ENCODE data around the gene HOXC11.

Gene HOXC11

DNA sequence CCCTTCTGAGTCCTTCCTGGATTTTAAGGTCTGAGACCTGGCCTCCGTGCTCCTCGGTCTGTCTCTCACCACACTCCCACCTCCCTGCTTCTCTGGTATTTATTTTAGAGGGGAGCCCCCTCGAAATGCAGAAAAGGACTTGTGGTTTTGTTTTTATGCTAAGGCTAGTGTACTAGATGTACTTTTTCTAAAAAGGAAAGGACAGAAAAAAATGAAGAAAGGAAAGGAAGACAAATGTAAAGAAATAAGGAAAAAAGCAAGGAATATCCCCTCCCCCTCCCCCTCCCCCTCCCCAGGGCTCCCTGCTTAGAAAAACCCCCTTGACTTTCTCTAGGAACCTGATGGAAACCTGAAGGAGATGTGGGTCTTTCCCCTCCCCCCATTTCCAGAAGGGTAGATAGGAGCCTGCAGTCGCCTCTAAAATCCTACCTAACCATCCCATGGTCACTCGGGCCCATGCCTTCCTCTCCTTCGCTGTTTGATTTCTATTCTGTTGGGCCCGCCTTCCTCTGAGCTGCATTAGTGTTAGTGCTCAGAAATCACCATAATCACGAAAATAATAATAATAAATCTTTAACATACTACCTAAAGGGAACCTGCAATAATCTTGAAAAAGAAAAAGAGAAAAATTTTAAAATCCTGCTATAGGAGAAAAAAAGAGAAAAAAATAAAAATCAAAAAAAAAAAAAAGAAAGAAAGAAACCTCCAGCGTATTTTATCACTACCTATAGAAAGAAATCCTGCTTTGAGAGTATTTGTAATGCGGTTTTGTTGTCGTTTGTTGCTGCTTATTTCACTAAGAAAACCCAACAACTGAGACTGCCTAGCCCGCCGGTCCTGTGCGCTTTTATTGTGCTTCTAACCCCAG lies 39.0 kb downstream of the HOXC11 start:
- no peak for DNase-seq

DNA sequence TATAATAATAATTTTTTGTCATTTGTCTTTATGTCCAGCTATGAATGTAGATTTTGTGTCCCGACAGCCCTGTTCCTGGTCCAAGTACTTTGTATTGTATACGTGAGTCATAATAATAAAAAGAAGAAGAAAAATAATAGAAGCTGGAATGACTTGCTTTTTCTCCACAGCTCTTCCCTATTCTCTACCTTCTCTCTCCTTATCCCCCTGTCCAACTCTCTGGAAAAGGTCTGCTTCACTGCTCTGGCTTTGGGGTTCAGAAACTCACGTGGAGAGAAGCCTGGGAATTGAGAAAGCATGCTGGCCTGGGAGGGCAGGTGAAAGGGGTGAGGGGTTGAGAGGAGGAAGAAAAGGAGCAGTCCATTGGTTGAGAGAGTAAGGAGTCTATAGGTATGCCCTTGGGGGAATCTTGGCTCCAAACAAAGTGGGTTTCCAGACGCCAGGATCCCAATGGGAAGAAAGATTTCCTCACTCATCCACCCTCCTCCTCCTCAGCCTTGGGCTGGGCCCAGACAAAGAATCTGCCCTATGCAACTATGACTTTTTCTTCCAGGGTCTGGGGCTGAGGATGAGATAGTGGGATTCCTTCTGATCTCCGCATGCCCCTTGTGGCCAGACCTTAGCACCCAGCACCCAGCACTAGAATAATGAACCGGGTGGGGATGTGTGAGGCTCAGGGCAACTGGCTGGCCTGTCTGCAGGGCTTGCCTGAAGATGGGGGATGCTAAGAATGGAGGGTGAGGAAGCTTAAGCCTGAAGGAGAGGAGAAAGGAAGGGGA lies 39.9 kb downstream of the HOXC11 start:
- no peak for DNase-seq

DNA sequence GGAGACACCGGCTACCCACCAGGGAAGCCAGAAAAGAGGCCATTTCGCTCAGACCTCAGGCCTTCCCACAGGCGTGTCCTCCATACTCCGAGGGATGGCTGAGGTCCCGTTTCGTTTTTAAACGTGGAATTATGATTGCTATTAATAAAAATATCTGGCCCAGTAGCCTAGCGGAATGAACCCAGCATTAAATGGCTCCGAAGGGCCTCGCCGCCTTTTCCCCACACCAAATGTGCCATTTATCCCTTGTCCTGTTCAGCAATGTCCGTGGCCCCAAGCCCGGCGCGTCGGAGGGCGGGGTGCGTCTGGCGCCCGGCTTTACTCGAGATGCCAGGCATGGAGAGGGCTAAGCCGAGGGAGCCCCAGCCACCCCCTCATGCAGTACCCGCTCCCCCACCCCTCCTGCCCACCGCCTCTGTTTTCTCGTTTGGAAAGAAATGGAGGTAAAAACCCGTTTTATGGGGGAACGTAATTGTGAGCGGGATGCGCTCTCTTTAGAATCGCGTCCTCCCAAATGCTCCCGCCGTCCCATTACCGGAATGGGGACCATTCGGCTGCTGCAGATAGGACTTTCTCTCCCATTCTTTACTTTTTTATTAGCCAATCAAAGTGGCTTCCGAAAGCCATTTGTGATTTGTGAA lies 41.6 kb downstream of the HOXC11 start:
- no peak for DNase-seq

DNA sequence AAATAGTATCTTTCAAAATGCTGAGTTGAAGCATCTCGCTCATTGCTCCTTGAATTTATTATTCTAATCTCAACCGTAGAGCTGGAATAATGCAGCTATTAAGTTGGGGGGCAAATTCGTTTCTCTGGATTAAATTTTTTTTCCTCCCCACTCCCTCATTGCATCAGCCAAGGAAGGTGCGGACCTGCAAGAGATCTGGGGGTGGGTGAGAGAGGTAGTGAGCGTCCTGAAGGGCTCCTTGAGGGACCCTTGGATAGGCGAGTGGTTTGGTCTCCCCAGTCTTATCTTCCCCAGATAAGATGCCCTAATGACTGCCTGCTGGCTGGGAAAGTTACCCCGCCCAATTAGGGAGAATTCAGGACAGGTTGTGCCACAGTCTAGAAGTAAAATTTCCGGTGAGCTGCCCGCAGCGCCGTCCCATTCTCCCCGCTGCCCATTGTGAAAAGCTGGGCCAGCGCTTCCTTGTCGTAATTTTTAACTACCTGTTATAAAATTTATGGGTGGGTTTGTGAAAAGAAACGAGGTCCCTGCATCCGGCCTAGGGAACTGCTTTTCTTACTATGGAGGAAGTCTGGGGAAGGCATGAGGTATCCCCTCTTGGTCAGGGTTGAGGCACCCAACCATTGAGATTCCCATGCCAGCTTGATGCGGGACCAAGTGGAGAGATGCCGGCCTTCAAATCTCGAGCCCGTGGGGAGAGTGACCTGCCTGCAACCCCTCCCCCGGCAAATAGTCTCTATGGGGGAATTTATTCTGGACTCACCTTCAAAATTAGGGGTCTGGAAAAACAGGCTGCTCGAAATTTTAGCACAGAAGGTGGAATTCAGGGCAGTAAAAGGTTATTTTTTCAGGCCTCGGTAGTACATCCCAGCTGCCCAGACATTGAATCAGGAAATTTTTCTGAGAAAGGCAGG lies 42.3 kb downstream of the HOXC11 start:
- DNase-seq, result no peak

DNA sequence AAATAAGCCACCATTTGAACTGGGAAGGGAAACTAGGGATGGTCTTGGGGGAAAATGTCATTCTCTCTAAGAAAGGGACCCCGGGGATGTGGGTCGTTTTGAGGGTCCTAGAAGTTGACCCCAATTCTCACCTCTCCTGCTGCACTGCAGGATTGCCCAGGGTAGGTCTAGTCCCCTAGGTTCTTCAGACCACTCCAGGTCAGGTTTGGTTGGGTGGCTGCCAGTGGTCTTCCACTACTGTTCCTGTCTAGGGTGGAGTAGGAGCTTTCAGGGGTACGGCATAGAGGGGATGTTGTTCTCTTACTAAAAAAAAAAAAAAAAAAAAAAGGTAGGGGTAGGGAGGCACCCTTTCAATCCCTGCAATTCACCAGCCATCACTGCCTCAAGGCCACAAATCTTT lies 43.1 kb downstream of the HOXC11 start:
- no peak for DNase-seq

DNA sequence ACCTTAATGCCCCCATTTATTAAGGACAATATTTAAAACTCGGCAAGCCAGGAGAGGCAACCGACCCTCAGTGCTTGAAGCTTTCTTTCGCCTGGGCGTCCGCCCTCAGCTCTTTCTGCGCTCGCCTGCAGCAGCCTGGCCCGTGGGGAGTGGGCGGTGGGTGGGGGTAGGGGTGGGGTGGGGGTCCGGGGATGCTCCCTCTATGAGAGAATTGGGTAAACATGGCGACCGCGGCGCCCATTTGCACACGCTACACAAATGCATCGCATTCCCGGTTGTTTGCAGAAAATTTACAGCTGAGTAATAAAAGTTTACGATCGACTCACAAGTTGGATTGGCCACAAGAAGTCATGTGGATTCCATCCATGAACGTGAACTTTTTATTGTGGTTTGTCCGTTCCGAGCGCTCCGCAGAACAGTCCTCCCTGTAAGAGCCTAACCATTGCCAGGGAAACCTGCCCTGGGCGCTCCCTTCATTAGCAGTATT lies 43.6 kb downstream of the HOXC11 start:
- no peak for DNase-seq

DNA sequence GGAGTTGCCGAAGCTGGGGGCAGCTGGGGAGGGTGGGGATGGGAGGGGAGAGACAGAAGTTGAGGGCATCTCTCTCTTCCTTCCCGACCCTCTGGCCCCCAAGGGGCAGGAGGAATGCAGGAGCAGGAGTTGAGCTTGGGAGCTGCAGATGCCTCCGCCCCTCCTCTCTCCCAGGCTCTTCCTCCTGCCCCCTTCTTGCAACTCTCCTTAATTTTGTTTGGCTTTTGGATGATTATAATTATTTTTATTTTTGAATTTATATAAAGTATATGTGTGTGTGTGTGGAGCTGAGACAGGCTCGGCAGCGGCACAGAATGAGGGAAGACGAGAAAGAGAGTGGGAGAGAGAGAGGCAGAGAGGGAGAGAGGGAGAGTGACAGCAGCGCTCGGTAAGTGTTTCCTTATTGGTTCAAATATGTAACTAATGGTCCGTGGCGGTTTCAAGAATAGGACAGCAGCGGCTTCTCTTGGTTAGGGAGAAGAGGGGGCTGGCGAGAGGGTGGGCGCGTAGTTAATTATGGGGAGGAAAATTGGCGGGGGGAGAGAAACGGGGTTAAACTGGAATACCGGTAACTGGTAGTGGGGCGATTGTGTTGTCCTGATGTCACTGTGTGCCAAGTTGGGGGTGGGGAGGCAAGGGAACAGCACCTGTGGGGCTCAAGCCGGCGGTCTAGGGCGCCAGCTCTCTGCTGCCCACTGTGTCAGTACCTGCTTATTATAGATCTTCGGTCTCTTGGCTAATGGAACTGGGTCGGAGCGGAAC lies 44.3 kb downstream of the HOXC11 start:
- no peak for DNase-seq

DNA sequence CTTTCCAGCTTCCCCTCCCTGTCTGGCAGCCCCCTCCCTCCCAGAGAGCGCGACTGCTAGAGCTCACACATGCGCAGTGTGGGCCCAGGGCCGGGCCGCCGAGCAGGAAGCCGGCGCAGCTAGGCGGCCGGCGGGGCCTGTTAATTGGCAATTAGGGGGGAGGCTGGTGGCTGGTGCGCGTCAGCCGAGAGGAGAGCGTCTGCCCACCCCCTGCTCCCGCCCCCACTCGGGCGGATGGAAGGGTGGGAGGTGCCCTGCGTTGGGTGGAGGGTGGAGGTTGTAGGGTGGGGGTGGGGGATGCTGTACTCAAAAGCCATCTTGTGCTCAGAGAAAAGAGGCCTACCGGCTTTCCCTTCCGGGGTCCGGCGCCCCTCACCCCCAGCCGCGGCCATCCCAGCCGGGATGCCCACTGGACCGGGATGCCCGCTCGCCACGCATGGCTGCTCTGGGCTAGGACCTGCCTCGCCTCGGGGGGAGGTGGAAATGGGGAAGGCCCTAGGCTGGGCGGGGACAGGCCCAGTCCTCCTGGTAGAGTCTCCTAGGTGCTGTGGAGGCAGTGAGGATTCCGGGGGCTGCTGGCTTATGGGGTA lies 45.0 kb downstream of the HOXC11 start:
- DNase-seq, result peak; percentile 59

DNA sequence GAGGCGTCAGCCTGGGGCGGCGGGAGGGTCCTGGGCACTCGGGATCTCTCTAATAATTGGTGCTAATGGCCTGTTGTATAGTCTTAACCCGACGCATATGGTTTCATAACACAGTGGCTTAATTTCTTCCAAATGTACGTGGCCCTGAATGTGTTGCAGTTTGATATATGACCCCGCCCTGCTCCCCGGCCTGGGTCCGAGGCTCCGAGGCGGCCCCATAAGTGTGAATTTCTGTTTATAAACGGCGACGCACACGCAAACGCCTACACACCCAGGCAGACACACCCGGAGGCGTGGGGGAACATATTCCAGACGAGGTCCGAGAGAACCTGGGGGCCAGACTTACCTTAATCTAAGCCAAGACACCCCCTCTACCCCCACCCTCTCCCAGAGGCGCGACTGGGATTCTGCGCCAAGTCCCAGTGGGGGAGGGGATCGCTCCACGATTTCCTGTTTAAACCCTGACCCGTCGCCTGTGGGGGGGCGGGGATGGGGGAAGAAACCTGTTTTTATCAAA lies 45.6 kb downstream of the HOXC11 start:
- no peak for DNase-seq

DNA sequence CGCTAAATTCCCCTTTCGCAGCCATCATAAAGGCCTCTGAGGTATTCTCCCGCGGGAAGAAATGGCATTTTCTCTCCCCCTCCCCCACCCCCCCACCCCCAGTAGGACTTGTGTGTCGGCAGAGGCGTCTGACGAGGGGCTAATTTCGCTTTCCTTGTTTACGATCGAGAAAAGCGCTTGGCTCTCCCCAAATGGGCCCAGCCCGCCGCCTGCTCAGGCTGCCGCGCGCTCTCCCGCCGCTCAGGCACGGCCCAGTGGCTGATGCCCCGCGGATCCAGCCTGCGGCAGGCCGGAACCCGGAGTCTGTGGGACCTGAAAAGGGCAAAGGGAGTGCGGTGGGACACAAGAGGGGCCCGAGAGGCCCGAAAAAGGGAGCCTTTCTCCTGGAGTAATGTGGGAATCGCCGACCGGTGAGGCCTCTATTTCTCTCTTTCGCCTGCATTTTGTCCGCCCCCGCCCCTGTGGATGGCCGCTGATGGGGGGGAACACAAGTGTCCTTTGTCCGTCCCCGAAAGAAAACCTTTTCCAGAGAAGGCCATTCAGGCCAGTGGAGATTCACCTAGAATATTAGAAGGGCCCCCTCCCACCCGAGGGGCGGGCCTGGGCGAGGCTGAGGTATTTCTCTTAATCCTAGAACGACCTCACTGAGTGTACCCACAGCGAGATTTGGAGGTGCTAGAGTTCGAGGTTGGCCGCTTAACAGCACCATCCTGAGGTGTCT lies 46.3 kb downstream of the HOXC11 start:
- no peak for DNase-seq

DNA sequence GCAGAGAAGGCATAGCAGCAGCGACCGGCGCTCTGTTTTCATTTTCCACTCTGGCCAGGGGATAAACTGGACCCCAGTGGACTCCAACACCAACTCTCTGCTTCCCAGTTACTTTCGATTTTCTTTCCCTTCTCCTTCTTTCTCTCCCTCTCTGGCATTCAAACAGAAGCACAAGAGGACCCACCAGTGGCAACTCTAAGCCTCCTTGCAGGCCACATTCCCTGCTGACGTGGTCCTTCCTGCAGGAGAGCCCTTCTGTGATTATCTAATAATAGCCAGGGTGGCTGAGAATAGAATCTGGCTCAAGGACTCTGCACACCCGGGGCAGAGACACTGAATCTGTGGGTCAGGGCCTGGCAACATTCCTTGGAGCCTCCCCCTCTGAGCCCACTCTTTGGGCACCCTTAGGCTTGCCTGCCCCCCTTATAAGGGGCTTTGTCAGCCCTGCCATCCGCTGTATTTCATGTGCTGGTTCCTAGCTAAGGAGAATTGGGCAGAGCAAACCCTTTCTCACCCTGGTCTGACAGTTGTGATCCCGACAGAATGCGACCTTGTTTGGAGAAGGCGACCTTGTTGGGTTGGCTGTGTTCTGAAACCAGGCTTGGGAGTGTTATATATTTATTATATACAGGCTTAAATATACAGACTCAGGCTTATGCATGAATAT lies 47.1 kb downstream of the HOXC11 start:
- DNase-seq, result no peak

DNA sequence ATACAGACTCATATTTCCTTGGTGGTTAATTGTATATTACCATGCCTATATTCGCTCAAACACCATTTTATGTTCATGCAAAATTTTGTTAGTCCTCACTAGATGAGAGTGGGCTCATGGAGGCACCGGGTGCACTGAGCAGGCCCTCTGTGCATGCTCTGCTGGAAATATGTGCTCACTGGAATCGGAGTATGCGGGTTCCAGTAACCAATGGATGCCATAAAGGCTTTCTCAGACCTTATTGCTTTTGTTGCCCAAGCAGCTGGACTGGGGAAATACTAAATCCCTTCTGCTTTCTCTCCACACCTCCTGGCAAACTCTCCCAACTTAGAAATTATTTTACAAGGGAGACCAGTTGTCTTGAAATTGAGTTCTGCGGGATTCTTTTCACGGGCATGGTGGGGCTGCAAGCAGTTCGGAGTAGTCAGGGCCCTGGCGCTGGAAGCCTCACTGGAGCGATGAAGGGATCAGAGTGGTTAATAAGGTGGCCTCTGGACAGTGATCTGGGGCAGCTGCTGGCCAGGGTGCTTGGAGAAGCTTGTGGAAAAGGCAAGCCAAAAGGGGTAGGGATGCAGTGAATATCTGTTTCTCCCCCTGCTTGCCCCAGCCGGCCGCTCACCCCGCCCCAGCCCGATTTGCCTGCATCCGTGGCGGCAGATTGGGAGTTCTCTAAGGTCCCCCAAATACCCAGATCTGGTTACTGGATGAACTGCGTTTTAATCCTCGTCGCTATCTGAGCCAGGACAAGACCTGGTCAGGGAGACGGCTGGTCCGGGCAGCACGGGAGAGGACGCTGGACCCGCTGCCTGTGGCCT lies 47.9 kb downstream of the HOXC11 start:
- no peak for DNase-seq

DNA sequence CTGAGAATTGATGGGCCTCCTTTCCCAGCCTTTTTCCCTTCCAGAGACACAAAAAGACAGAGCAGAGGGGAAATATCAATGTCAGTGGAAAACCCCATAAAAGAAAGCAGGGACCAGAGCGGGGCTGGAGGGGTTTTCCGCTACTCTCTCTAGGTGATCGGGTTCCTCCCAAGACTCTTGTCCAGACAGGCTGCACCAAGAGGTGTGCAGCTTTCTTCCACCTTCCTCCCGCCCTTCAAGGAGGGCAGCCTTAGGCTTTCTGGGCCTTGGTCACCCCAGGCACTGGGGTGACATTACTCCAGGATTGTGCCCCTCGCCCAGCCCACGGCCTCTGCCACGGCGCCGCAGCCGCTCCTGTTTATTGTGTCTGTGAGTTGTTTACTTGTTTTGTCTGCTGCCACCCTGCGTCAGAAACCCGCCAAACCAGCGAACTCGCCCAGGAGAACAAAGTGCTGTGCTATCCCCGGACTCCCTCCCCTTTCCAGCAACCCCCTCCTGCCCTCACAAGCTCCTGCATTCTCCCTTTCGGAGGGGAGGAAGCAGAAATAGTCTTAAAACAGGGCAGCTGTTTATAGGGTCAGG lies 48.6 kb downstream of the HOXC11 start:
- DNase-seq, result no peak

DNA sequence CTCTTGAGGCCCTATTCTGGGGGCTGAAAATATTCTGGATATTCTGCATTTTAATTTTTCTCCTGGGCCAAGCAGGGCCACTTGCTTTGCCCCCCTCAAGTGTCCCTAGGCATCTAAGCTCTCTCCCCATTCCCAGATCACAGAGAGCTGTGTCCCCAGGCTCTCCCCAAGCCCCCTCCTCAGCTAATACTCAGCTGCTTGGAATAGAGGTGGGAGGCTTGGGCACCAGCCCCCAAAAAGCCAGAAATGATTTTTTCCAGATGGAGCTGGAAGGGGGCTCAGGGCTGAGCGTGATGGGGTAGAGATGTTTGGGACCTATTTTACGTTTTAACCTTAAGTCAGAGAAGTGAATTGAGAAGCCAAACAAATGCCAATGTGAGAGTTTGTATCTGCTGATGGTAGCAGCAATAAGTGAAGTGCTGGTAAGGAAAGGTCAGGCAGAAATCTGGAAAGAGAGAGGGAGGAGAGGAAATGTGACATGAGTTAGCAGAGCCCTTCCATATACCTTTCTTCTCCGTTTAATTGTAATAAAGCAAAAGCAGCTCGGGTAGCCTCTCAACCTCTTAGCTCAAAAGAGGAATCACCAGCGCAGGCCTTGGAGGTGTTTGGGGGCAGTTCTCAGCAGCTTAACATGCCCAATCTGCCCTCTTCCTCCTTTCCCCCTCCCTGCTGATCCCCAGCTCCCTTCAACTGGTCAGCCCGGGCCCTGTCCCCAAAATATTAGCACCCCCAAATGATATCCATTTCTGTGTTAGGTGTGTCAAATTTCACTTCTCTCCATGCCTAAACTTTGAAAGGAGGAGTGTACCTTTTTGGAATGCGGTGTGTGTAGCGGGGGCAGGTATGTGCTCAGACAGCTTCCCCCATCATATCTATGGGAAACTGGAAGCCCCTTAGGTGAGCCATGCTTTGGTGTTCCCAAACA lies 50.3 kb downstream of the HOXC11 start:
- DNase-seq, result no peak

DNA sequence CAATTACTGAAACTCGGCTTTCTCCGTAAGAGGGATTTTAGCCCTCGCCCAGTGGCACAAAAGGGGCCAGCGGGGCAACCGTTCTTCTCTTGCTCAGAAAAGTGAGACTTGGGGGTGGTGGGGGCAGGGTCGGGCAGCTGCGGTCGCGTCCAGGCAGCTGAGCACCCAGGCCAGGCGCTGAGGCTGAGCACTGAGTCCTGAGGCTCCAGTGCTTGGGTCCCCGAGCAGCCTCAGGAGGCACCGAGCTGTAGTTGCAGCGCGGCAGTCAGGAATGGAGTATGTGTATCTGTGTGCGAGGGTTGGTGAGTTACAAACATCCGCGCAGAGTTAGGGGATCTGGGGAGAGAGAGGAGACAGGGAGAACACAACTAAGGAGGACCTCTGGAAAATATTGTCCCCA lies 51.2 kb downstream of the HOXC11 start:
- no peak for DNase-seq

DNA sequence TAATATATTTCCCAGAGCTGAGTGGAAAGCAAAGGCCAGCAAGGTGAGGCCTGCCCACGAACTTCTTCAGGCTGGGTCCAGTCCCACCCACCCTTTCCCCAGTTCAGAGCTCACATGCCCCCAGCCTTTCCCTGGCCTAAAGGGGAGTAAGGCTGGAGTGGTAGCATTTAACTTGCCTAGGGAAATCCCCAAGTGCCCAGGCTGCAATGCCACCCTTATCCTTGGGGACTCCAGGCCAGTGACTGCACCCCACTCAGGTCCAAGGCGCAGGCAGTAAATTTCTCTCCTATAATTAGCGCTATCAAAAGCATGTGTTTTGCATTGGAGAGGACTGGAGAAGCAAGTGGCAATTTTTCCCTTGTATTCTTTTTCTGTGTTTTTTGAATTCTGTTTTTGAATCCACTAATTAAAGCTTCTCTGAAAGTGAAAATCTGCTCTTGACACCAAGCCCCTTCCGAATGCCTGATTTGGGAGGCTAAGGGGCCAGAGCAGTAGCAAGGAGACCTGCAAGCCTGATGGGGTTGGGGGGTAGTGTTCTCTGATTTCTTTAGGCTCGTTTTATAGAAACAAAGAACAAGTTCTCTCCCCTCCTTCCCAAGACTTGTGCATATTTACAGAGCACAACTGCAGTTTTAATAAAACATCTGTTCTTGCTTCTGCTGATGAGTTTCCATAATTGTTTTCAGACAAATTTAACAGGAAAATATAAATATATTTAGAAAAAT lies 51.8 kb downstream of the HOXC11 start:
- DNase-seq, result no peak
